ENCODE data around the gene NDUFS7. TPM values are rescaled to one million over a fixed set of nuclear protein-coding genes. Genes with fewer than 3 reads are reported as not detected.

NDUFS7 gene
- total and polyA plus RNA-seq, 10 of the 15 experiments (the other 5 are each of a cell fraction or from before 2014, with no cell fraction given): 5.1 to 282 (median 92.9) TPM

DNA sequence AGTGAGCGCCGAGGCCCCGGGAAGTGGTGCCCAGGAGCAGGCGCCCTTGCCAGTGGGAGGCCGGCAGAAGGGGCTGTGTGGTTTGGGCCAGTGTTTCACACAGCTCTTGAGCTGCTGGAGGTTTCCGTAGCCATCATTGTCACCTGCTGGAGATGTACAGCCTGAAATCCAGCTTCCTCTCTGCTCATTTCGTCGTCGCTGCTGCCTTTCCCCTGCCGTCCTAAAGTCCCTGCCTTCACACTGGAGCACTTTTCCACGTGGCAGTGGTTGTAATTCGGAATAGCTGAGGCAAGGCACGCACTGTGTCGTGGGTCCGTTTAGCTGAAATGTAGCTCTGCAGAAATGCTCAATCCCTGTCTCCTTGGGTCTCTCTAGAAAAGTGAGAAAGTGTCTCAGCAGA, 36.9 kb downstream of the NDUFS7 start:
- Histone ChIP-seq H3K4me3 (no peak overlapping the region), H3K9me3 (replicated peaks; ENCODE audit: control insufficient read depth, insufficient read depth, low read length) (no peaks in the 10 kb centered on the region), H3K36me3 (ENCODE audit: control insufficient read depth in 2 of 2, insufficient read depth in 2 of 2, low read length in 1 of 2) (peaks cover 25 to 58% of the 10 kb centered on the region in 2 experiments; a peak in 3 of 4 replicates), H3K4me1 (ENCODE audit: control insufficient read depth, insufficient read depth, low read length) (no peaks in the 10 kb centered on the region), H3K9ac (ENCODE audit: control insufficient read depth, insufficient read depth, low read length) (no peak overlapping the region), H3K27ac (ENCODE audit: control insufficient read depth, insufficient read depth) (no peak overlapping the region), H3K27me3 (replicated peaks in 1 of 2; ENCODE audit: control insufficient read depth in 2 of 2, insufficient read depth in 2 of 2, low read length in 1 of 2) (no peaks in the 10 kb centered on the region), H2AFZ (ENCODE audit: control insufficient read depth, low read depth, low read length) (no peak overlapping the region), H3K4me2 (ENCODE audit: control insufficient read depth, insufficient read depth) (no peak overlapping the region), H3K79me2 (ENCODE audit: control insufficient read depth, insufficient read depth, low read length) (peaks cover 27% of the 10 kb centered on the region), H4K20me1 (ENCODE audit: control insufficient read depth, insufficient read depth) (peaks cover 7% of the 10 kb centered on the region)
- ATAC-seq (no peak), DNase-seq (ENCODE audit: low read depth, low spot score) (no peak), FAIRE-seq (no peak)
- TF ChIP-seq POLR2A (IDR thresholded peaks at IDR 0.05; ENCODE audit: low read depth, low read length) (0 out of 2 replicates have a peak, but pooled peaks have one; percentile 30), SREBF2 (IDR thresholded peaks at IDR 0.05; ENCODE audit: low read length) (no peak)
- no TSS peak for BruUV-seq (replicated peaks)
- intact Hi-C loops (cut with micrococcal nuclease; ENCODE audit: unreplicated experiment): no loop called here
- ChIA-PET CTCF (no interaction called here), POLR2A (interaction anchor here (0.6 kb wide), 2 partner anchors 24 to 352 kb away, joined by 4 to 5 read pairs; no protein-coding TSS in a partner anchor), SMC1A (ENCODE audit: uncharacterized antibody, unreplicated experiment) (interaction anchor here (1.1 kb wide), 1 partner anchor 17 kb away, joined by 3 read pairs; no protein-coding TSS in a partner anchor), RAD21 (ENCODE audit: unreplicated experiment) (no interaction called here)
- in situ Hi-C loops (cut with MboI): no loop called here
- 97% methylated on average over 15 of the region's 15 CpGs for WGBS (ENCODE audit: insufficient coverage, insufficient replicate concordance, low lambda C conversion rate, missing lambda C conversion rate)

DNA sequence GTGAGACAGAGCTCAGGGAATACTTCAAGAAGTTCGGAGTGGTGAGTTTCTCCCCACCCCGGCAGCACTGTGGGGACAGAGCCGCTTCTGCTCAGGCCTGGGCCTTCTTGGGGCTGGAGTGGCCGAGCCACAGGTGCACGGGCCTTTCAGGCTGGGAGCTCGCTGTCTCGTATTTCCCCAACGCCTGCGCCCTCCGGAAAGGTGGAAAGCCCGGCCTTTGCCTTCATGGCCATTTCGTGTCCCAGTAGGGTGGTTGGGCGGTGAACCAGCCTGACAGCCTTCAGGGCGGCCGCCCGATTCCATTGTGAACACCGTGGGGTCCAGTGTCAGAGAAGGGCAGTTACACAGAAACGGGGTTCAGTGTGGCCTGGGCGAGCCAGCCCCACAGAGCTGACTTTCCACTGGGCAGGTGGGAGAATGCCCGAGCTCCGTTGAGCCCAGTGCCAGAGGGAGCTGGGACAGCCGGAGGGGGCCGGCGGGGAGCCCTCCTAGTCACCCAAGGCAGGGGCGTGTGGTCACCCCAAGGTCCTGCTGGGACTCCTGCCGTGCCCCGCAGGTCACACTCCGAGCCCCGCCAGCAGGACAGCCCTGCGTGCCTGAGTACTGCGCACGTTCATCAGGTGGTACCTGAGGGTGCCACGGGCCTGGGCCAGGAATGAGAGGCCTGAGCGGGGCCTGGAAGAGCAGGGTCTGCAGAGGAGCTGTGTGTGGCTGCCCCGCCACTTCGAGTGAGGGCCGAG, 37.7 kb downstream of the NDUFS7 start:
- SMC1A ChIA-PET (ENCODE audit: uncharacterized antibody, unreplicated experiment): interaction anchor here (1.1 kb wide), 1 partner anchor 16 kb away, joined by 3 read pairs; no protein-coding TSS in a partner anchor
- CTCF ChIA-PET: no interaction called here
- H3K9me3 ChIP-seq (replicated peaks; ENCODE audit: control insufficient read depth, insufficient read depth, low read length): no peaks in the 10 kb centered on the region
- no peak overlapping the region for H3K27ac ChIP-seq (ENCODE audit: control insufficient read depth, insufficient read depth)
- no peak overlapping the region for H3K9ac ChIP-seq (ENCODE audit: control insufficient read depth, insufficient read depth, low read length)
- ATAC-seq (no peak), FAIRE-seq (no peak), DNase-seq (ENCODE audit: low read depth, low spot score) (no peak)
- BruUV-seq (replicated peaks): no TSS peak
- no peaks in the 10 kb centered on the region for H3K27me3 ChIP-seq (replicated peaks in 1 of 2; ENCODE audit: control insufficient read depth in 2 of 2, insufficient read depth in 2 of 2, low read length in 1 of 2)
- WGBS (ENCODE audit: insufficient coverage, insufficient replicate concordance, low lambda C conversion rate, missing lambda C conversion rate): 95% methylated on average over 29 of the region's 37 CpGs
- no peak overlapping the region for H3K4me3 ChIP-seq
- H3K36me3 ChIP-seq (ENCODE audit: control insufficient read depth in 2 of 2, insufficient read depth in 2 of 2, low read length in 1 of 2): peaks cover 26 to 59% of the 10 kb centered on the region in 2 experiments; a peak in 3 of 4 replicates
- in situ Hi-C loops (cut with MboI) (no loop called here), intact Hi-C loops (cut with micrococcal nuclease; ENCODE audit: unreplicated experiment) (no loop called here)
- no peak overlapping the region for H2AFZ ChIP-seq (ENCODE audit: control insufficient read depth, low read depth, low read length)
- H3K4me2 ChIP-seq (ENCODE audit: control insufficient read depth, insufficient read depth): no peak overlapping the region
- H4K20me1 ChIP-seq (ENCODE audit: control insufficient read depth, insufficient read depth): peaks cover 1% of the 10 kb centered on the region; the same call in 1 of the 2 replicates
- peaks cover 19% of the 10 kb centered on the region for H3K79me2 ChIP-seq (ENCODE audit: control insufficient read depth, insufficient read depth, low read length)
- TF ChIP-seq, protein P1, sequence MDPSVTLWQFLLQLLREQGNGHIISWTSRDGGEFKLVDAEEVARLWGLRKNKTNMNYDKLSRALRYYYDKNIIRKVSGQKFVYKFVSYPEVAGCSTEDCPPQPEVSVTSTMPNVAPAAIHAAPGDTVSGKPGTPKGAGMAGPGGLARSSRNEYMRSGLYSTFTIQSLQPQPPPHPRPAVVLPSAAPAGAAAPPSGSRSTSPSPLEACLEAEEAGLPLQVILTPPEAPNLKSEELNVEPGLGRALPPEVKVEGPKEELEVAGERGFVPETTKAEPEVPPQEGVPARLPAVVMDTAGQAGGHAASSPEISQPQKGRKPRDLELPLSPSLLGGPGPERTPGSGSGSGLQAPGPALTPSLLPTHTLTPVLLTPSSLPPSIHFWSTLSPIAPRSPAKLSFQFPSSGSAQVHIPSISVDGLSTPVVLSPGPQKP (IDR thresholded peaks at IDR 0.05; ENCODE audit: low read depth, low read length): no peak
- TF ChIP-seq STAT1 (conservative IDR thresholded peaks at IDR 0.05) (no peak), TCF12 (IDR thresholded peaks at IDR 0.05; ENCODE audit: low read depth, low read length) (no peak), PAX5 (IDR thresholded peaks at IDR 0.05; ENCODE audit: borderline replicate concordance, low read depth, low read length) (no peak), RUNX3 (IDR thresholded peaks at IDR 0.05; ENCODE audit: low read length) (no peak), SREBF2 (IDR thresholded peaks at IDR 0.05; ENCODE audit: low read length) (no peak), PAX8 (IDR thresholded peaks at IDR 0.05) (no peak), LARP7 (IDR thresholded peaks at IDR 0.05) (no peak), GABPA (IDR thresholded peaks at IDR 0.05; ENCODE audit: low read depth) (no peak), POU2F2 (IDR thresholded peaks at IDR 0.05; ENCODE audit: borderline replicate concordance, low read depth, low read length) (no peak), SMAD5 (IDR thresholded peaks at IDR 0.05; ENCODE audit: low read depth) (no peak), MYB (IDR thresholded peaks at IDR 0.05; ENCODE audit: borderline replicate concordance, low read depth, low read length) (no peak), RAD21 (IDR thresholded peaks at IDR 0.05; ENCODE audit: insufficient read depth, low read depth, low read length) (no peak)
- TF ChIP-seq, protein P2, sequence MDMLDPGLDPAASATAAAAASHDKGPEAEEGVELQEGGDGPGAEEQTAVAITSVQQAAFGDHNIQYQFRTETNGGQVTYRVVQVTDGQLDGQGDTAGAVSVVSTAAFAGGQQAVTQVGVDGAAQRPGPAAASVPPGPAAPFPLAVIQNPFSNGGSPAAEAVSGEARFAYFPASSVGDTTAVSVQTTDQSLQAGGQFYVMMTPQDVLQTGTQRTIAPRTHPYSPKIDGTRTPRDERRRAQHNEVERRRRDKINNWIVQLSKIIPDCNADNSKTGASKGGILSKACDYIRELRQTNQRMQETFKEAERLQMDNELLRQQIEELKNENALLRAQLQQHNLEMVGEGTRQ (IDR thresholded peaks at IDR 0.05; ENCODE audit: borderline replicate concordance, low read depth, low read length): no peak
- TF ChIP-seq, protein P3, sequence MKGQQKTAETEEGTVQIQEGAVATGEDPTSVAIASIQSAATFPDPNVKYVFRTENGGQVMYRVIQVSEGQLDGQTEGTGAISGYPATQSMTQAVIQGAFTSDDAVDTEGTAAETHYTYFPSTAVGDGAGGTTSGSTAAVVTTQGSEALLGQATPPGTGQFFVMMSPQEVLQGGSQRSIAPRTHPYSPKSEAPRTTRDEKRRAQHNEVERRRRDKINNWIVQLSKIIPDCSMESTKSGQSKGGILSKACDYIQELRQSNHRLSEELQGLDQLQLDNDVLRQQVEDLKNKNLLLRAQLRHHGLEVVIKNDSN (IDR thresholded peaks at IDR 0.05; ENCODE audit: borderline replicate concordance, extremely low read length, insufficient read depth, low read depth, low read length): no peak
- POLR2A ChIA-PET: no interaction called here
- RAD21 ChIA-PET (ENCODE audit: unreplicated experiment): no interaction called here
- H3K4me1 ChIP-seq (ENCODE audit: control insufficient read depth, insufficient read depth, low read length): no peaks in the 10 kb centered on the region

Data from GM12878 (cell line).